Measurements from ENCODE around the gene EPS8L3. TPM values are rescaled to one million over a fixed set of nuclear protein-coding genes. Genes with fewer than 3 reads are reported as not detected.

Gene EPS8L3
- total and polyA plus RNA-seq, 10 of the 15 experiments (the other 5 are each of a cell fraction or from before 2014, with no cell fraction given) = not detected

GRCh38 chr1:109716121-109716520 lies 47.6 kb downstream of the EPS8L3 start (continued):
- TF ChIP-seq IRF5 (IDR thresholded peaks at IDR 0.05; ENCODE audit: borderline replicate concordance) (no peak), DPF2 (IDR thresholded peaks at IDR 0.05) (no peak), HDAC6 (IDR thresholded peaks at IDR 0.05; ENCODE audit: unreplicated experiment) (no peak)

- ATAC-seq (no peak), DNase-seq (ENCODE audit: low read depth, low spot score) (no peak), FAIRE-seq (no peak)
- in situ Hi-C loops (cut with MboI) (no loop called here), intact Hi-C loops (cut with micrococcal nuclease; ENCODE audit: unreplicated experiment) (no loop called here)
- TF ChIP-seq ZBTB33 (IDR thresholded peaks at IDR 0.05) = no peak
- no peak for TF ChIP-seq HDAC2 (IDR thresholded peaks at IDR 0.05)
- TF ChIP-seq GATAD2B (conservative IDR thresholded peaks at IDR 0.05; ENCODE audit: low read depth) = no peak
- no peak for TF ChIP-seq REST (IDR thresholded peaks at IDR 0.05; ENCODE audit: low read depth, low read length)
- TF ChIP-seq DPF2 (IDR thresholded peaks at IDR 0.05) = no peak
- no peak for TF ChIP-seq JUNB (IDR thresholded peaks at IDR 0.05)
- no peak for TF ChIP-seq RBBP5 (conservative IDR thresholded peaks at IDR 0.05)
- no peak for TF ChIP-seq CBFB (IDR thresholded peaks at IDR 0.05; ENCODE audit: low read depth)
- TF ChIP-seq ATF2 (IDR thresholded peaks at IDR 0.05; ENCODE audit: low read length) = no peak
- TF ChIP-seq TCF7 (IDR thresholded peaks at IDR 0.05; ENCODE audit: borderline replicate concordance) = no peak
- H3K9me3 ChIP-seq (replicated peaks; ENCODE audit: control insufficient read depth, insufficient read depth, low read length) = no peaks in the 10 kb centered on the region; the same call in 2 of the 3 replicates
- H3K9ac ChIP-seq (ENCODE audit: control insufficient read depth, insufficient read depth, low read length) = no peak overlapping the region
- BruUV-seq (replicated peaks) = no TSS peak
- ChIA-PET SMC1A (ENCODE audit: uncharacterized antibody, unreplicated experiment) (interaction anchor here (1.6 kb wide), 1 partner anchor 27 kb away, joined by 3 read pairs; the partner anchor contains the start of gene GSTM1), POLR2A (no interaction called here), CTCF (no interaction called here), RAD21 (ENCODE audit: unreplicated experiment) (no interaction called here)
- no peaks in the 10 kb centered on the region for H3K79me2 ChIP-seq (ENCODE audit: control insufficient read depth, insufficient read depth, low read length)
- H3K4me1 ChIP-seq (ENCODE audit: control insufficient read depth, insufficient read depth, low read length) = peaks cover 9% of the 10 kb centered on the region
- H3K4me2 ChIP-seq (ENCODE audit: control insufficient read depth, insufficient read depth) = no peak overlapping the region
- no peak overlapping the region for H3K4me3 ChIP-seq
- H3K27ac ChIP-seq (ENCODE audit: control insufficient read depth, insufficient read depth) = no peak overlapping the region
- H3K27me3 ChIP-seq (replicated peaks in 1 of 2; ENCODE audit: control insufficient read depth in 2 of 2, insufficient read depth in 2 of 2, low read length in 1 of 2) = no peaks in the 10 kb centered on the region
- no peaks in the 10 kb centered on the region for H4K20me1 ChIP-seq (ENCODE audit: control insufficient read depth, insufficient read depth)
- no peak overlapping the region for H2AFZ ChIP-seq (ENCODE audit: control insufficient read depth, low read depth, low read length)
- 64% methylated on average over 12 of the region's 12 CpGs for WGBS (ENCODE audit: insufficient coverage, insufficient replicate concordance, low lambda C conversion rate, missing lambda C conversion rate)
- H3K36me3 ChIP-seq (ENCODE audit: control insufficient read depth in 2 of 2, insufficient read depth in 2 of 2, low read length in 1 of 2) = no peaks in the 10 kb centered on the region
Observed at GRCh38 chr1:109714661-109715372, 48.9 kb downstream of the EPS8L3 start.

All from GM12878 (cell line).